Endothelial cell of umbilical vein (primary cell): ENCODE data around the gene FKBP8. TPM values are rescaled to one million over a fixed set of nuclear protein-coding genes. Genes with fewer than 3 reads are reported as not detected.

Experiments
- BruUV-seq: library from RNA; stranded (reverse); fragments of 400-500 nt; replicated peaks from 2 replicates; lab custom pipeline; 2021; lab: Mats Ljungman, UMichigan
- CTCF ChIA-PET: fragments of 300-600, 350-600 bp; sonication (Branson Sonifier 250); formaldehyde crosslinking; loops from one replicate; lab custom pipeline; 2021; ENCODE audit warnings: antibody characterized with exemption, inconsistent platforms; lab: Charles Lee
- POLR2A ChIA-PET: fragments of 300-600, 350-600 bp; sonication (Branson Sonifier 250); formaldehyde crosslinking; loops from one replicate; lab custom pipeline; 2021; ENCODE audit warnings: antibody characterized with exemption, inconsistent platforms; lab: Charles Lee
- DNase-seq: peaks from one replicate; pipeline ENCODE4 v3.0.0-alpha.2; 2011; ENCODE audit warnings: low read depth, low spot score
- FAIRE-seq: peaks from 2 replicates; lab custom pipeline; 2011; peaks lifted over from hg19 to GRCh38; lab: Jason Lieb, UNC
- H2AFZ ChIP-seq: 2 replicates; pipeline ENCODE4 v1.6.0; 2012; ENCODE audit warnings: low read depth, low read length, control low read depth, inconsistent platforms
- H3K27ac ChIP-seq: 2 replicates; pipeline ENCODE4 v1.5.1; 2011; ENCODE audit warnings: low read depth, mild to moderate bottlenecking, control low read depth, low read length, moderate library complexity; ENCODE audit not compliant: insufficient read depth
- H3K27me3 ChIP-seq, 2 experiments: 2 replicates each; pipeline versions ENCODE4 v1.6.0 to v1.6.1; 2011; ENCODE audit warnings: low read length in 2 of 2, mixed read lengths in 1 of 2; ENCODE audit not compliant: control insufficient read depth in 2 of 2, insufficient read depth in 2 of 2
- H3K36me3 ChIP-seq, 2 experiments: 2 replicates in 1 of 2; 3 replicates in 1 of 2; pipeline ENCODE4 v1.5.1; 2011; ENCODE audit warnings: low read length in 2 of 2, mild to moderate bottlenecking in 1 of 2, moderate library complexity in 1 of 2; ENCODE audit not compliant: control insufficient read depth in 2 of 2, insufficient read depth in 2 of 2; ENCODE audit errors: extremely low read depth in 1 of 2
- H3K4me1 ChIP-seq: 3 replicates; pipeline ENCODE4 v1.5.1; 2011; ENCODE audit warnings: mild to moderate bottlenecking, low read length; ENCODE audit not compliant: control insufficient read depth, insufficient read depth; ENCODE audit errors: extremely low read depth
- H3K4me2 ChIP-seq: 2 replicates; pipeline ENCODE4 v1.6.1; 2011; ENCODE audit warnings: low read length, control low read depth, mixed read lengths; ENCODE audit not compliant: insufficient read depth
- H3K4me3 ChIP-seq, 3 experiments: fragments of 200-600 bp in 1 of 3; sonication (generic), shearing (Covaris generic) in 1 of 3; replicated peaks in 1 of 3; 2 replicates each; pipeline ENCODE4 v1.5.1; 2011 to 2016; ENCODE audit warnings: control low read depth in 3 of 3, low read length in 3 of 3, mild to moderate bottlenecking in 2 of 3, inconsistent platforms in 1 of 3, low read depth in 1 of 3, moderate library complexity in 1 of 3; ENCODE audit not compliant: insufficient read depth in 1 of 3
- H3K79me2 ChIP-seq: 2 replicates; pipeline ENCODE4 v1.6.0; 2012; ENCODE audit warnings: low read length, inconsistent platforms; ENCODE audit not compliant: control insufficient read depth, insufficient read depth
- H3K9ac ChIP-seq: replicated peaks from 2 replicates; pipeline ENCODE3; 2011; ENCODE audit warnings: low read length, control low read depth; ENCODE audit not compliant: insufficient read depth; ENCODE audit errors: extremely low read depth
- H3K9me1 ChIP-seq: replicated peaks from 3 replicates; pipeline ENCODE4 v1.6.0; 2011; ENCODE audit warnings: mild to moderate bottlenecking, low read length; ENCODE audit not compliant: control insufficient read depth, insufficient read depth; ENCODE audit errors: extremely low read depth
- H3K9me3 ChIP-seq: replicated peaks from 2 replicates; pipeline ENCODE4 v1.5.1; 2012; ENCODE audit warnings: low read length, inconsistent platforms; ENCODE audit not compliant: control insufficient read depth, insufficient read depth
- H4K20me1 ChIP-seq: replicated peaks from 2 replicates; pipeline ENCODE3; 2011; ENCODE audit warnings: mild to moderate bottlenecking, low read length; ENCODE audit not compliant: control insufficient read depth, insufficient read depth; ENCODE audit errors: extremely low read depth
- CTCF ChIP-seq, 2 donors: IDR thresholded peaks; 1 replicate in 1 of 2; 2 replicates in 1 of 2; pipeline ENCODE4 v1.5.1; 2011; ENCODE audit warnings: low read length in 2 of 2, mild to moderate bottlenecking in 2 of 2, moderate library complexity in 2 of 2, control low read depth in 1 of 2, inconsistent platforms in 1 of 2, low read depth in 1 of 2; ENCODE audit not compliant: insufficient read depth in 1 of 2; ENCODE audit errors: extremely low read depth in 1 of 2
- EZH2 ChIP-seq: IDR thresholded peaks from 2 replicates; pipeline ENCODE4 v1.6.1; 2012; ENCODE audit warnings: borderline replicate concordance, low read depth, mild to moderate bottlenecking, moderate library complexity, low read length, inconsistent platforms; ENCODE audit not compliant: severe bottlenecking
- FOS ChIP-seq: IDR thresholded peaks from 2 replicates; pipeline ENCODE4 v1.6.1; 2011; ENCODE audit warnings: mild to moderate bottlenecking, low read length, moderate library complexity, borderline replicate concordance; ENCODE audit not compliant: insufficient read depth
- GATA2 ChIP-seq: IDR thresholded peaks from 2 replicates; pipeline ENCODE4 v1.7.0; 2011; ENCODE audit warnings: low read depth, mild to moderate bottlenecking, moderate library complexity, mixed read lengths, low read length; ENCODE audit not compliant: insufficient read length, insufficient read depth
- JUN ChIP-seq: IDR thresholded peaks from 2 replicates; pipeline ENCODE4 v1.6.1; 2011; ENCODE audit warnings: borderline replicate concordance, low read depth; ENCODE audit not compliant: insufficient read length, insufficient read depth
- MAX ChIP-seq: IDR thresholded peaks from 2 replicates; pipeline ENCODE4 v1.6.1; 2011; ENCODE audit not compliant: insufficient read depth, insufficient read length
- MYC ChIP-seq: IDR thresholded peaks from one replicate; pipeline ENCODE4 v1.6.1; 2011; ENCODE audit warnings: mild to moderate bottlenecking, low read depth, low read length
- POLR2A ChIP-seq: IDR thresholded peaks from 2 replicates; pipeline ENCODE4 v1.6.1; 2012; ENCODE audit warnings: low read depth, mild to moderate bottlenecking, control low read depth, low read length
- POLR2AphosphoS5 ChIP-seq: IDR thresholded peaks from 2 replicates; pipeline ENCODE4 v1.6.1; 2012; ENCODE audit warnings: low read depth, mild to moderate bottlenecking, control low read depth, low read length, moderate library complexity; ENCODE audit not compliant: insufficient read depth
- dilution Hi-C: fragments of 300-500 bp; cut with MboI; formaldehyde crosslinking; loops from one replicate; pipeline ENCODE4 v1.15.0; 2019; ENCODE audit warnings: low sequenced_read_pairs; ENCODE audit not compliant: extremely low pct_ligation_motif_present
- intact Hi-C: fragments of 100-400 bp; cut with micrococcal nuclease; formaldehyde crosslinking; loops from one replicate; pipeline ENCODE4 v1.10.0; 2022
- polyA plus RNA-seq, 4 experiments: library from polyadenylated mRNA; depleted of rRNA in 3 of 4; stranded (reverse) in 3 of 4; unstranded in 1 of 4; fragments of >200 nt; gene quantifications; 2 replicates each; pipeline versions ENCODE4 v1.2.1 to v1.2.3, GENCODE V29; 2011 to 2012; ENCODE audit warnings: missing spikeins in 1 of 4
- total RNA-seq: library from RNA; stranded (reverse); gene quantifications from 2 replicates; pipeline ENCODE4 v1.2.3, GENCODE V29; 2021

FKBP8 gene
- total and polyA plus RNA-seq, 2 donors (not counting 3 experiments of a cell fraction or from before 2014, with no cell fraction given), result 150 to 173 TPM

GRCh38 chr19:18529782-18530181 lies 13.6 kb downstream of the FKBP8 start:
- Histone ChIP-seq H3K9me1 (no peaks in the 10 kb centered on the region), H3K27me3 (no peaks in the 10 kb centered on the region), H2AFZ (no peak overlapping the region), H3K4me3 (no peak overlapping the region), H3K4me1 (no peaks in the 10 kb centered on the region), H3K9ac (no peak overlapping the region), H3K4me2 (no peak overlapping the region), H3K9me3 (no peaks in the 10 kb centered on the region), H4K20me1 (no peaks in the 10 kb centered on the region), H3K27ac (no peak overlapping the region), H3K36me3 (peaks cover 3 to 15% of the 10 kb centered on the region in 2 experiments), H3K79me2 (no peaks in the 10 kb centered on the region)
- CTCF ChIA-PET, result interaction anchor here (1.0 to 1.2 kb wide), 3 partner anchors 9 to 58 kb away, joined by 4 to 6 read pairs (median 4); no protein-coding TSS in a partner anchor
- TF ChIP-seq EZH2 (no peak), MAX (no peak), POLR2AphosphoS5 (no peak), FOS (no peak), MYC (no peak), POLR2A (no peak), GATA2 (no peak), CTCF (IDR thresholded peaks at IDR 0.05; ENCODE audit: extremely low read depth in 1 of 2, insufficient read depth in 1 of 2, low read depth in 1 of 2, low read length in 2 of 2) (no peak), JUN (no peak)
- dilution Hi-C loops, result no loop called here
- no peak for DNase-seq
- FAIRE-seq, result no peak
- BruUV-seq, result no TSS peak
- intact Hi-C loops, result no loop called here
- POLR2A ChIA-PET, result no interaction called here
